ENCODE measurements around the gene MT3. TPM values are rescaled to one million over a fixed set of nuclear protein-coding genes. Genes with fewer than 3 reads are reported as not detected.

Gene MT3
- total and polyA plus RNA-seq, 2 of the 13 experiments (the other 11 are each of a cell fraction or from before 2014, with no cell fraction given) = not detected

DNA sequence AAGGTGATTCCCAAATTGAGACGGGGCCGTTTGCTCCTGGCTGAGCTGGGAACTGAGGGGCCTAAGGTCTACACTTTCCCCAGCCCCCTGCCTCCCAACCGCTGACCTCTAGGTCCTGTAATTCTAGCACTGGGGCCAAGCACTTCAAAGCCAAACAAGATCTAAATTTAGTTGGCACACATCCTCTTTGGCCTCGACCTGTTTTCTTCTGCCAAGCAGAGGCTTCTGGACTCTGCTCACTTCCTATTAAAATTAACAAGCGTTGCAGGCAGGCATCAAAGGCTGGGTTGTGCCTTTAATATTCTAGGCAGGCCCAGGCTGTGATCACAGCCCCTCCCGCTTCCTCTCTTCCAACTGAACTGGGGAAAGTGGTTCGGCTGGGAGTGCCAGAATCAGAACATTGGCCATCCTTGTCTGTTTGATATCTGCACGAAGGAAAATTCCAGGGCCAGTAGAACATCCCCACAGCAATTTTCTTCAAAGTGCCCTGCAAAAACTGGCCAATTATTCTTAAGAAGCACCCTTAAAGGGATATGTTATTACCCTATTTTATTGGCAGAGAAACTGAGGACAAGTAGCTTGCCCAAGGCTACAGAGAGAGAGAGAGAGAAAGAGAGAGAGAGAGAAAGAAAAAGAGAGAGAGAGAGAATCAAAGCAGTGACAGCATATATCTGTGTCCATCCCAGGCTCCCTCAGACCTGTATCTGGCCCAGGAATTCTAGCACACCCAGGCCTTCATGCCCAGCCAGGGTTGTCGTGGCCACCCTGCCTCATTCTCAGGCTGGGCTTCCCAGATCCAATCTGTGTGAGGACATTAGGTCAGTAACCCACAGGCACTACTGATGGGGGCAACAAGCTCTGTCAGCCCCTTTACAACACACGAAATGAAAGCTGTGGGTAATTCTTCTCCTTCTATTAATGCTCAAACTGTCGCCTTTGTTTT is 37.3 kb upstream of the MT3 start:
- peak overlapping the region; percentile 17 for H3K9ac ChIP-seq (ENCODE audit: insufficient read depth, low read depth, low read length)
- peak; percentile 79 for FAIRE-seq
- ChIA-PET POLR2A (interaction anchor here (0.6 kb wide), 1 partner anchor 18 kb away, joined by 4 read pairs; no protein-coding TSS in a partner anchor), CTCF (ENCODE audit: low intra/inter-chr PET ratio, low total read pairs) (no interaction called here)
- intact Hi-C loops (cut with micrococcal nuclease; ENCODE audit: unreplicated experiment) (loop anchor here (1.0 kb wide), 1 partner anchor 22 kb away; no protein-coding TSS in a partner anchor), in situ Hi-C loops (cut with HindIII; ENCODE audit: extremely low pct_ligation_motif_present, low pct_unique_long_range_greater_than_20kb) (no loop called here)
- peaks cover 66% of the 10 kb centered on the region for H3K4me1 ChIP-seq (ENCODE audit: insufficient read depth, low read length)
- peak; percentile 84 for DNase-seq (ENCODE audit: low spot score)
- peak overlapping the region; percentile 46 for H3K27ac ChIP-seq (ENCODE audit: extremely low read length, insufficient read depth, low read length)
- WGBS (ENCODE audit: low lambda C conversion rate) = 13% methylated on average over 11 of the region's 11 CpGs
- ATAC-seq = peak; percentile 91
- no peaks in the 10 kb centered on the region for H3K79me2 ChIP-seq (ENCODE audit: insufficient read depth, low read length)
- H3K36me3 ChIP-seq (replicated peaks in 1 of 2; ENCODE audit: control insufficient read depth in 1 of 2, insufficient read depth in 2 of 2, low read length in 2 of 2) = no peaks in the 10 kb centered on the region
- H4K20me1 ChIP-seq (ENCODE audit: insufficient read depth, low read length) = no peaks in the 10 kb centered on the region
- H3K4me2 ChIP-seq (ENCODE audit: low read depth, low read length) = peak overlapping the region; percentile 60
- H2AFZ ChIP-seq (ENCODE audit: low read length) = no peak overlapping the region
- H3K27me3 ChIP-seq (ENCODE audit: control insufficient read depth in 1 of 2, insufficient read depth in 2 of 2, low read length in 2 of 2) = peaks cover 0 to 21% of the 10 kb centered on the region in 2 experiments; a peak in 3 of 5 replicates
- H3K4me3 ChIP-seq (replicated peaks in 1 of 3; ENCODE audit: insufficient read depth in 1 of 3, low read depth in 2 of 3, low read length in 3 of 3) = peak overlapping the region in 2 of 3 experiments; percentile 1 to 29; a peak in 3 of 6 replicates
- no TSS peak for BruUV-seq (replicated peaks)
- H3K9me3 ChIP-seq (ENCODE audit: low read length) = no peaks in the 10 kb centered on the region
- TF ChIP-seq, protein P1, sequence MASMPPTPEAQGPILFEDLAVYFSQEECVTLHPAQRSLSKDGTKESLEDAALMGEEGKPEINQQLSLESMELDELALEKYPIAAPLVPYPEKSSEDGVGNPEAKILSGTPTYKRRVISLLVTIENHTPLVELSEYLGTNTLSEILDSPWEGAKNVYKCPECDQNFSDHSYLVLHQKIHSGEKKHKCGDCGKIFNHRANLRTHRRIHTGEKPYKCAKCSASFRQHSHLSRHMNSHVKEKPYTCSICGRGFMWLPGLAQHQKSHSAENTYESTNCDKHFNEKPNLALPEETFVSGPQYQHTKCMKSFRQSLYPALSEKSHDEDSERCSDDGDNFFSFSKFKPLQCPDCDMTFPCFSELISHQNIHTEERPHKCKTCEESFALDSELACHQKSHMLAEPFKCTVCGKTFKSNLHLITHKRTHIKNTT (CRISPR knock-in tag; IDR thresholded peaks at IDR 0.05) = no peak
- TF ChIP-seq, protein P2, sequence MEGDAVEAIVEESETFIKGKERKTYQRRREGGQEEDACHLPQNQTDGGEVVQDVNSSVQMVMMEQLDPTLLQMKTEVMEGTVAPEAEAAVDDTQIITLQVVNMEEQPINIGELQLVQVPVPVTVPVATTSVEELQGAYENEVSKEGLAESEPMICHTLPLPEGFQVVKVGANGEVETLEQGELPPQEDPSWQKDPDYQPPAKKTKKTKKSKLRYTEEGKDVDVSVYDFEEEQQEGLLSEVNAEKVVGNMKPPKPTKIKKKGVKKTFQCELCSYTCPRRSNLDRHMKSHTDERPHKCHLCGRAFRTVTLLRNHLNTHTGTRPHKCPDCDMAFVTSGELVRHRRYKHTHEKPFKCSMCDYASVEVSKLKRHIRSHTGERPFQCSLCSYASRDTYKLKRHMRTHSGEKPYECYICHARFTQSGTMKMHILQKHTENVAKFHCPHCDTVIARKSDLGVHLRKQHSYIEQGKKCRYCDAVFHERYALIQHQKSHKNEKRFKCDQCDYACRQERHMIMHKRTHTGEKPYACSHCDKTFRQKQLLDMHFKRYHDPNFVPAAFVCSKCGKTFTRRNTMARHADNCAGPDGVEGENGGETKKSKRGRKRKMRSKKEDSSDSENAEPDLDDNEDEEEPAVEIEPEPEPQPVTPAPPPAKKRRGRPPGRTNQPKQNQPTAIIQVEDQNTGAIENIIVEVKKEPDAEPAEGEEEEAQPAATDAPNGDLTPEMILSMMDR (CRISPR knock-in tag; IDR thresholded peaks at IDR 0.05) = no peak
- TF ChIP-seq RAD21 (CRISPR knock-in tag; IDR thresholded peaks at IDR 0.05) (no peak), HNRNPH1 (optimal IDR thresholded peaks at IDR 0.05; ENCODE audit: low read depth, low read length) (no peak), NRL (CRISPR knock-in tag; IDR thresholded peaks at IDR 0.05; ENCODE audit: borderline replicate concordance) (no peak), BHLHE40 (IDR thresholded peaks at IDR 0.05; ENCODE audit: low read length) (no peak), ATF7-NPFF (CRISPR knock-in tag; IDR thresholded peaks at IDR 0.05; ENCODE audit: low read depth) (no peak), CHCHD3 (CRISPR knock-in tag; IDR thresholded peaks at IDR 0.05) (no peak), KLF9 (CRISPR knock-in tag; IDR thresholded peaks at IDR 0.05; ENCODE audit: low read depth) (no peak), KAT8 (CRISPR knock-in tag; IDR thresholded peaks at IDR 0.05) (0 out of 2 replicates have a peak, but pooled peaks have one; percentile 40), ZNF441 (CRISPR knock-in tag; IDR thresholded peaks at IDR 0.05; ENCODE audit: borderline replicate concordance) (no peak), ZNF7 (CRISPR knock-in tag; IDR thresholded peaks at IDR 0.05) (no peak), HDAC2 (CRISPR knock-in tag; IDR thresholded peaks at IDR 0.05) (peak; percentile 86), GATA4 (IDR thresholded peaks at IDR 0.05; ENCODE audit: borderline replicate concordance, low read depth) (peak; percentile 78; the same call in 1 of the 2 replicates)
- TF ChIP-seq, protein P3, sequence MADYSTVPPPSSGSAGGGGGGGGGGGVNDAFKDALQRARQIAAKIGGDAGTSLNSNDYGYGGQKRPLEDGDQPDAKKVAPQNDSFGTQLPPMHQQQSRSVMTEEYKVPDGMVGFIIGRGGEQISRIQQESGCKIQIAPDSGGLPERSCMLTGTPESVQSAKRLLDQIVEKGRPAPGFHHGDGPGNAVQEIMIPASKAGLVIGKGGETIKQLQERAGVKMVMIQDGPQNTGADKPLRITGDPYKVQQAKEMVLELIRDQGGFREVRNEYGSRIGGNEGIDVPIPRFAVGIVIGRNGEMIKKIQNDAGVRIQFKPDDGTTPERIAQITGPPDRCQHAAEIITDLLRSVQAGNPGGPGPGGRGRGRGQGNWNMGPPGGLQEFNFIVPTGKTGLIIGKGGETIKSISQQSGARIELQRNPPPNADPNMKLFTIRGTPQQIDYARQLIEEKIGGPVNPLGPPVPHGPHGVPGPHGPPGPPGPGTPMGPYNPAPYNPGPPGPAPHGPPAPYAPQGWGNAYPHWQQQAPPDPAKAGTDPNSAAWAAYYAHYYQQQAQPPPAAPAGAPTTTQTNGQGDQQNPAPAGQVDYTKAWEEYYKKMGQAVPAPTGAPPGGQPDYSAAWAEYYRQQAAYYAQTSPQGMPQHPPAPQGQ (CRISPR knock-in tag; IDR thresholded peaks at IDR 0.05; ENCODE audit: borderline replicate concordance) = no peak
- TF ChIP-seq, protein P4, sequence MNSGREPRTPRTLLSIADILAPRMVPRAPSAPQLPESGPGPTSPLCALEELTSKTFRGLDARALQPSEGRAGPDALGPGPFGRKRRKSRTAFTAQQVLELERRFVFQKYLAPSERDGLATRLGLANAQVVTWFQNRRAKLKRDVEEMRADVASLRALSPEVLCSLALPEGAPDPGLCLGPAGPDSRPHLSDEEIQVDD (CRISPR knock-in tag; IDR thresholded peaks at IDR 0.05; ENCODE audit: borderline replicate concordance) = no peak
- TF ChIP-seq, protein P5, sequence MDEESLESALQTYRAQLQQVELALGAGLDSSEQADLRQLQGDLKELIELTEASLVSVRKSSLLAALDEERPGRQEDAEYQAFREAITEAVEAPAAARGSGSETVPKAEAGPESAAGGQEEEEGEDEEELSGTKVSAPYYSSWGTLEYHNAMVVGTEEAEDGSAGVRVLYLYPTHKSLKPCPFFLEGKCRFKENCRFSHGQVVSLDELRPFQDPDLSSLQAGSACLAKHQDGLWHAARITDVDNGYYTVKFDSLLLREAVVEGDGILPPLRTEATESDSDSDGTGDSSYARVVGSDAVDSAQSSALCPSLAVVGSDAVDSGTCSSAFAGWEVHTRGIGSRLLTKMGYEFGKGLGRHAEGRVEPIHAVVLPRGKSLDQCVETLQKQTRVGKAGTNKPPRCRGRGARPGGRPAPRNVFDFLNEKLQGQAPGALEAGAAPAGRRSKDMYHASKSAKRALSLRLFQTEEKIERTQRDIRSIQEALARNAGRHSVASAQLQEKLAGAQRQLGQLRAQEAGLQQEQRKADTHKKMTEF (CRISPR knock-in tag; IDR thresholded peaks at IDR 0.05) = peak; percentile 78; the same call in 1 of the 2 replicates

Measured in HepG2 (cell line).